ENCODE data around the gene NAT8.

GRCh38 chr2:73614997-73615396 lies 27.2 kb downstream of the NAT8 start:
- no peak for TF ChIP-seq CTCF (IDR thresholded peaks at IDR 0.05)
- TF ChIP-seq POLR2A (IDR thresholded peaks at IDR 0.05): no peak

Measured in body of pancreas (tissue), 4 donors.